Neural progenitor cell (in vitro differentiated cells): ENCODE data around the gene ADO.

Experiments
- EZH2 ChIP-seq: fragments of 200-600 bp; sonication (generic); IDR thresholded peaks from 2 replicates; pipeline ENCODE4 v1.6.1; 2017; ENCODE audit warnings: antibody characterized with exemption, mild to moderate bottlenecking, moderate library complexity
- EZH2phosphoT487 ChIP-seq: fragments of 200-600 bp; sonication (generic); IDR thresholded peaks from 2 replicates; pipeline ENCODE4 v1.6.1; 2017; ENCODE audit warnings: antibody characterized with exemption
- TF ChIP-seq, protein P1 (sequence below): fragments of 200-600 bp; sonication (generic); IDR thresholded peaks from 2 replicates; pipeline ENCODE4 v1.5.1; 2017; ENCODE audit warnings: antibody characterized with exemption, mild to moderate bottlenecking

DNA sequence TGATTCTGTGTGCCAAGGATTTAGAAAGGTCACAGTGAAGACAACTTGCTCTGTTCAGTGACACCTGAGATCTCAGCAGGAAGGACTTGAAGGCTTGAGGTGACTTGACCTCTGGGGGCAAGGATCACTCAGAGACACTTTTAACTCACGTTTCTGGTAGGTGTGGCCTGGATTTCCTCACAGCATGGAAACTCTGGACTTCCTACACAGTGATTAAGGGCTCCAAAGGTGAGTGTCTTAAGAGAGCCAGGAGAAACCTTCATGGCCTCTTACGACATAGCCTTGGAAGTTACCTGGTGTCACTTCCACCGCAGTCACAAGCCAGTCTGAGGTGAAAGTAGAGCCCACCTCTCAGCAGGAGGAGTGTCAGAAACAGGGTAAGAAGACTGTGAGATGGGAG is 38.1 kb upstream of the ADO start:
- TF ChIP-seq EZH2phosphoT487: no peak
- TF ChIP-seq, protein P1, sequence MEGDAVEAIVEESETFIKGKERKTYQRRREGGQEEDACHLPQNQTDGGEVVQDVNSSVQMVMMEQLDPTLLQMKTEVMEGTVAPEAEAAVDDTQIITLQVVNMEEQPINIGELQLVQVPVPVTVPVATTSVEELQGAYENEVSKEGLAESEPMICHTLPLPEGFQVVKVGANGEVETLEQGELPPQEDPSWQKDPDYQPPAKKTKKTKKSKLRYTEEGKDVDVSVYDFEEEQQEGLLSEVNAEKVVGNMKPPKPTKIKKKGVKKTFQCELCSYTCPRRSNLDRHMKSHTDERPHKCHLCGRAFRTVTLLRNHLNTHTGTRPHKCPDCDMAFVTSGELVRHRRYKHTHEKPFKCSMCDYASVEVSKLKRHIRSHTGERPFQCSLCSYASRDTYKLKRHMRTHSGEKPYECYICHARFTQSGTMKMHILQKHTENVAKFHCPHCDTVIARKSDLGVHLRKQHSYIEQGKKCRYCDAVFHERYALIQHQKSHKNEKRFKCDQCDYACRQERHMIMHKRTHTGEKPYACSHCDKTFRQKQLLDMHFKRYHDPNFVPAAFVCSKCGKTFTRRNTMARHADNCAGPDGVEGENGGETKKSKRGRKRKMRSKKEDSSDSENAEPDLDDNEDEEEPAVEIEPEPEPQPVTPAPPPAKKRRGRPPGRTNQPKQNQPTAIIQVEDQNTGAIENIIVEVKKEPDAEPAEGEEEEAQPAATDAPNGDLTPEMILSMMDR: no peak
- no peak for TF ChIP-seq EZH2
